AG04449 (cell line): ENCODE data around the gene SLC35A5.

ENCODE experiments used
- CTCF ChIA-PET: fragments of 350-600 bp; formaldehyde crosslinking; extraction: SDS; loops from one replicate; lab custom pipeline; 2021; ENCODE audit warnings: antibody characterized with exemption; lab: Yijun Ruan, JAX
- POLR2A ChIA-PET: fragments of 400-600, 350-600 bp; formaldehyde crosslinking; extraction: SDS; loops from one replicate; lab custom pipeline; 2020; ENCODE audit warnings: antibody characterized with exemption, inconsistent platforms; lab: Yijun Ruan, JAX
- DNase-seq: peaks from one replicate; pipeline ENCODE4 v3.0.0-alpha.2; 2010; ENCODE audit warnings: low read depth, low spot score
- H3K4me3 ChIP-seq: 2 replicates; pipeline ENCODE4 v1.5.1; 2011; ENCODE audit warnings: low read depth, mild to moderate bottlenecking, control low read depth, low read length
- TF ChIP-seq, protein P1 (sequence below): IDR thresholded peaks from one replicate; pipeline ENCODE4 v1.5.1; 2011; ENCODE audit warnings: mild to moderate bottlenecking, moderate library complexity, low read length, control low read depth, inconsistent platforms; ENCODE audit not compliant: insufficient read depth; ENCODE audit errors: missing control alignments

The SLC35A5 gene

DNA sequence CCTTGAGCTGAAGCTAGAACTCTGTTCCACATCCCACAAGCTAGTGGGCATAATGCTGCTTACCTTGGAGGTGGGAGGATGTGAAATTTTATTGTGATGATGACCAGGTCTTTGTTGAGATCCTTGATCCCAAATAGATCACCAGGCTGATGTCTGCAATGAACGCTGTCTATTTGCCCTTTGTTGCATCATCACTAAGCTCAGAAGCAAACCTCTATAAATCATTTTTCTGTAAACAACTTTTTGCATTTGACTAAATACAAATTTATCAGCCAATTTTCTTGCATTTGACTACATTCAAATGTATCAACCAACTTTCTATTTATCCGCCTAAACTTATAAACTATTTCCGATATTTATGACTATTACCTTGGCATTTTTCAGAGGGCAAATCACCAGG lies 69.4 kb downstream of the SLC35A5 start:
- TF ChIP-seq, protein P1, sequence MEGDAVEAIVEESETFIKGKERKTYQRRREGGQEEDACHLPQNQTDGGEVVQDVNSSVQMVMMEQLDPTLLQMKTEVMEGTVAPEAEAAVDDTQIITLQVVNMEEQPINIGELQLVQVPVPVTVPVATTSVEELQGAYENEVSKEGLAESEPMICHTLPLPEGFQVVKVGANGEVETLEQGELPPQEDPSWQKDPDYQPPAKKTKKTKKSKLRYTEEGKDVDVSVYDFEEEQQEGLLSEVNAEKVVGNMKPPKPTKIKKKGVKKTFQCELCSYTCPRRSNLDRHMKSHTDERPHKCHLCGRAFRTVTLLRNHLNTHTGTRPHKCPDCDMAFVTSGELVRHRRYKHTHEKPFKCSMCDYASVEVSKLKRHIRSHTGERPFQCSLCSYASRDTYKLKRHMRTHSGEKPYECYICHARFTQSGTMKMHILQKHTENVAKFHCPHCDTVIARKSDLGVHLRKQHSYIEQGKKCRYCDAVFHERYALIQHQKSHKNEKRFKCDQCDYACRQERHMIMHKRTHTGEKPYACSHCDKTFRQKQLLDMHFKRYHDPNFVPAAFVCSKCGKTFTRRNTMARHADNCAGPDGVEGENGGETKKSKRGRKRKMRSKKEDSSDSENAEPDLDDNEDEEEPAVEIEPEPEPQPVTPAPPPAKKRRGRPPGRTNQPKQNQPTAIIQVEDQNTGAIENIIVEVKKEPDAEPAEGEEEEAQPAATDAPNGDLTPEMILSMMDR, result no peak
- H3K4me3 ChIP-seq, result no peak overlapping the region
- CTCF ChIA-PET, result interaction anchor here (0.9 to 2.1 kb wide), 4 partner anchors 11 to 63 kb away, joined by 3 to 6 read pairs (median 5); no protein-coding TSS in a partner anchor
- DNase-seq, result no peak
- POLR2A ChIA-PET, result no interaction called here

DNA sequence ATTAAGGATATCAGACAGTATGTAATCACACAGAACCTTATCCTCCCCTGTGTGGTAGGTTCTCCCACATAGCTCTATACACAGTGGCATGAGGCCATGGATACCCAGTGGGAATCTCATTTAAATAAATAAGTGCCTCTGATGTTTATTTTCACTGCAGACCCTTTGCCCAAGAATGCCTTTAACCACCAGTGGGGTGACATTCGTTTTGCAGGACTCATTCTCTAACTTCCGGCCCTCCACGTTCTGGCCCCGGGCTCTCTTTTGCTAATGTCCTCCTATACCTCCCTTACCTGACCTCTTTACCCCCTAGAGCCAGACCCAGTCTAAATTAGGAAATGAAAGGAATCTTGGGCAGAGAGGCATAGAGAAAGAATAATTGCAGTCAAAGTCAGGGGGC lies 70.8 kb downstream of the SLC35A5 start:
- POLR2A ChIA-PET, result interaction anchor here (1.3 to 1.5 kb wide), 2 partner anchors 9 to 11 kb away, joined by 3 to 4 read pairs; no protein-coding TSS in a partner anchor
- no peak for DNase-seq
- TF ChIP-seq, protein P1, result no peak
- CTCF ChIA-PET, result interaction anchor here (1.0 to 2.1 kb wide), 4 partner anchors 10 to 181 kb away, joined by 3 to 6 read pairs (median 4); no protein-coding TSS in a partner anchor
- H3K4me3 ChIP-seq, result peak overlapping the region; percentile 74

DNA sequence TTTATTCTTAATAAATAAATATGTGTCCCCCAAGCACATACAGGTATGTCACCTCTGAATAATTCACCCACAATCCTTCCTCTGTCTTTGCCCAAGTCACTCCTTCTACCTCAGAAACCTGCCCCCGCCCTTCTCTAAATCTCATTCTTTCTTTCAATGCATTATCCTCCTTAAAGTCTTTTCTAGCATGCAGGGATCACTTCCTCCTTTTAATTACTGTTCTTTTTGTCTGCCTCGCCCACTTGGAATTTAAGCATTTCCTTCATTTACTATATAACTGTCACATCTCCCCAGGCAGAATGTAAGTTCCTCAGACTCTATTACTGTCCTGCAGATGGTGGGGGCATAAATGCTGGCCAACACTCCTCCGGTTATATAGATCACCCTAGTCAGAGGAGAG lies 71.3 kb downstream of the SLC35A5 start:
- TF ChIP-seq, protein P1, result no peak
- H3K4me3 ChIP-seq, result peak overlapping the region; percentile 74
- CTCF ChIA-PET, result interaction anchor here (1.0 to 2.7 kb wide), 2 partner anchors 51 to 101 kb away, joined by 3 to 19 read pairs; no protein-coding TSS in a partner anchor
- POLR2A ChIA-PET, result interaction anchor here (1.3 kb wide), 1 partner anchor 12 kb away, joined by 3 read pairs; no protein-coding TSS in a partner anchor
- DNase-seq, result no peak

DNA sequence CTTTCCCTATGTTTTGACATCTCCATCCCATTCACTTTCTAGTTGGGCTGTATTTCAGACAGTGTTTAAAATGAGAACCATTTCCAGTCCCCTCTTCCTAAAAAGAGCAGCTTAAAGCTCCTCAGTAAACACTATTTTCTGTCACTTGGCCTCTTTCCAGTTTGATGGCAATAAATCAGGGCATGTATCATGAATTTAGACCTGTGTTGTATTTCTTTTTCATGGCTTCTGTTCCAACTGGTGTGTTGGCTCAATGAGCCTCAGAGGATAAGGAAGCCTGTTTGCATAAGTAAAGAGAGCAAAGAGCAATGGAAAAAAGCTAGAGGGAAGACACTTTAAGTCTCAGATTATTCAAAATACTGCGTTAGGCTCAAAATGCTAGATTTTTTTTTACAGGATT lies 71.9 kb downstream of the SLC35A5 start:
- H3K4me3 ChIP-seq, result peak overlapping the region; percentile 74
- ChIA-PET CTCF (interaction anchor here (0.9 to 2.7 kb wide), 5 partner anchors 10 to 401 kb away, joined by 3 to 19 read pairs (median 4); no protein-coding TSS in a partner anchor), POLR2A (interaction anchor here (1.3 kb wide), 1 partner anchor 12 kb away, joined by 3 read pairs; no protein-coding TSS in a partner anchor)
- no peak for DNase-seq
- TF ChIP-seq, protein P1, result no peak

DNA sequence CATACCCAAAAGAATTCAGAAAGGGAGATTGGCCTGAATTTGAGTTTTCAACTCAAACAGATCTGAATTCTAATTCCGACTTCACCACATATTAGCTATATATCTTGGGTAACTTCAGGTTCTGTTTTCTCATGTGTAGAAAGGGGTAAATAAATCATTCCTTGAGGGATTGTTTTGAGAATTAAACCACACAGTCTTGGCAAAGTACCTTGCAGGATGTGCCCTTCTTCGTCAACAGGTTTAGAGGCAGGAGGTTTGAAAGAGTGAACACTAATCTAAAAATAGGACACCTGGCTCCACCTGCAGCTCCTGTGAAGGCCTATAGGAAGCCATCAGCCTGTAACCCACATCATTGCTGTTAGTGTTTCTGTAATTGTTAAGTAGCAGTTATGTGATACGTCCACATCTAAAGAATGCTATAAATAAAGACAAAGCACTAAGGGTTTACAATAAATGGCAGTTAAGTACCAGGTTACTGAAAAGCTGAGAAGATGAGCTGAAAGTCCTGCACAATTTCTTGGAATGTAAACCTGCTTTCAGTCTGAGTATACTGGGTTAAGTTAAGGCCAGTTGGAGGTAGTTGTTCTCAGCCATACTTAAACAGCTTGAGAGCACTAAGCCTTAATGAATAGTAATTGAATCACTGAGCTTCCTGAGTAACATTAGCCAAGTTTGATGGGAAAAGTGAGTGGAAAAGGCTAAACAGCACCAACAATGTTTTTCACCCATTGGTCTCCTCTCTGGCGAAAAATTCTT lies 73.1 kb downstream of the SLC35A5 start:
- peak overlapping the region; percentile 74 for H3K4me3 ChIP-seq
- POLR2A ChIA-PET, result interaction anchor here (0.9 to 1.5 kb wide), 5 partner anchors 11 to 384 kb away, joined by 3 to 4 read pairs (median 3); a partner anchor contains a TSS
- TF ChIP-seq, protein P1, result no peak
- CTCF ChIA-PET, result interaction anchor here (1.0 to 3.9 kb wide), 10 partner anchors 8 to 399 kb away, joined by 3 to 19 read pairs (median 6); no protein-coding TSS in a partner anchor
- no peak for DNase-seq
